Mucosa of rectum (tissue), 2 donors: ENCODE data around the gene TMEFF2.

Experiments used
- H3K27ac ChIP-seq, 2 donors: one replicate each; pipeline ENCODE4 v1.7.0; 2013; ENCODE audit warnings: inconsistent platforms in 2 of 2, low read depth in 2 of 2, low read length in 2 of 2
- H3K27me3 ChIP-seq, 2 donors: one replicate each; pipeline ENCODE4 v1.7.0; 2013; ENCODE audit warnings: low read length in 2 of 2; ENCODE audit not compliant: control insufficient read depth in 2 of 2, insufficient read depth in 2 of 2
- H3K36me3 ChIP-seq, 2 donors: one replicate each; pipeline ENCODE4 v1.7.0; 2013; ENCODE audit warnings: low read length in 2 of 2; ENCODE audit not compliant: control insufficient read depth in 2 of 2, insufficient read depth in 2 of 2
- H3K4me1 ChIP-seq, 2 donors: one replicate each; pipeline ENCODE4 v1.7.0; 2013; ENCODE audit warnings: low read length in 2 of 2, mild to moderate bottlenecking in 1 of 2; ENCODE audit not compliant: control insufficient read depth in 2 of 2, insufficient read depth in 2 of 2
- H3K4me3 ChIP-seq, 2 donors: one replicate each; pipeline ENCODE4 v1.7.0; 2013; ENCODE audit warnings: low read length in 2 of 2
- H3K9ac ChIP-seq, 2 donors: one replicate each; pipeline ENCODE4 v1.7.0; 2013; ENCODE audit warnings: low read length in 2 of 2, low read depth in 1 of 2, mild to moderate bottlenecking in 1 of 2
- H3K9me3 ChIP-seq, 2 donors: one replicate each; pipeline ENCODE4 v1.7.0; 2013; ENCODE audit warnings: low read length in 2 of 2; ENCODE audit not compliant: control insufficient read depth in 2 of 2
- donor health status: healthy.
- donor health status: Normal muscosa, but diverticular disease.

The TMEFF2 gene

DNA sequence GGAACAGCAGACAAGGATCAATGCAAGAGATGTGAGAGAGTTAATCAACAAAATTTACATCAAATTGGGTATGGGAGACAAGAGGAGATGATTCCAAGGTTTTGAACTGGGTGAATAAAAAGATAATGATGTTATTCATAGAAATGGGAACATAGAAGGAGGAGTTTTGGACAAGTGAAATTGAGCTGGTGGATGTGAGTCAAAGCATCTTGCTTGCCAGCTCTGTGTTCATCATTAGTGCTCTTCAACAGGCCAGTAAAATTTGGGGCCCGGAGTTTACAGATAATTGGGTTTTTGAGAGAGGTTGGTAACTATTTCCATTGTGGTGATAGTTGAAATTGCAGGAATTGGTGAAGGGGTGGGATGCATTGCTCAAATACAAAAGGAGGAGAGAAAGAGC lies 277.9 kb downstream of the TMEFF2 start:
- Histone ChIP-seq H3K4me3 (no peak overlapping the region), H3K27me3 (no peaks in the 10 kb centered on the region), H3K27ac (no peak overlapping the region), H3K9ac (no peak overlapping the region), H3K4me1 (no peaks in the 10 kb centered on the region), H3K36me3 (no peaks in the 10 kb centered on the region), H3K9me3 (no peaks in the 10 kb centered on the region)

DNA sequence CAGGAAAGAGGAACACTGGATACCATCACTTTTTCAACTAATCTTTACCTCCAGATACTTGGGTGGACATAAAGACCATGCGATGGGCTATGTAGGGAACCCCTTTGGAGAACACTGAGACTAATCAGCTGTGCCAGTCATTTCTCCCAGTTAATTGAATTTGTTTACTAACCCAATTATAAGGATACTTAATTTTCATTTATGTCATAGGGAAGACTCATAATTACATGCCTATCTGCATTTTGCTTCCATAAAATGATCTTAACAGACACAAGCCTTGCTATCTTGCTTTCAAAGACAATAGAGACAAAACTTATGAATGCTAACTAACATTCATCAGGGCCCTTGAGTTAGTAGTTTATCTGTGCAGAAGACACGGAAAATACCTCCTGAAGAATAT lies 279.0 kb downstream of the TMEFF2 start:
- H3K27me3 ChIP-seq, result no peaks in the 10 kb centered on the region
- no peak overlapping the region for H3K4me3 ChIP-seq
- no peaks in the 10 kb centered on the region for H3K4me1 ChIP-seq
- H3K36me3 ChIP-seq, result no peaks in the 10 kb centered on the region
- H3K9me3 ChIP-seq, result no peaks in the 10 kb centered on the region
- H3K27ac ChIP-seq, result no peak overlapping the region
- H3K9ac ChIP-seq, result no peak overlapping the region

DNA sequence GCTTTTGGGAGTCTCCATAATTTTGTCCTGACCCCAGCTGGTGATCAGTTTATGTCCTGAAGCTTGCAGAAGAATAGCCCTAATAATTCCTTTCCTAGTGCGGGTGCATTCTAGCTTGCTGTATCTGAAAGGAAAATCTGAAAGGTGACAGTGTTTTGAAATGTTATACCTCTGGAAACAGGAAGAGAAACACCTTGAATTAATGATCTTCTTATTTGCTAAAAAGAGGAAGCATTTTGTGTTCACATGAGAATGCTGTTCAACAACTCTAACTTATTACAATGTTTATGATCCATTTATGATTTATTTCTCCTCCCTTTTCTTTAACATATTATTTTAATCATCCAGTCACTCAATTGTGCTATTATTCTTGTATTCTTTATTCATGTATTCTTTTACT lies 280.9 kb downstream of the TMEFF2 start:
- no peak overlapping the region for H3K9ac ChIP-seq
- no peaks in the 10 kb centered on the region for H3K9me3 ChIP-seq
- H3K4me3 ChIP-seq, result no peak overlapping the region
- H3K27ac ChIP-seq, result no peak overlapping the region
- no peaks in the 10 kb centered on the region for H3K36me3 ChIP-seq
- H3K4me1 ChIP-seq, result no peaks in the 10 kb centered on the region
- H3K27me3 ChIP-seq, result no peaks in the 10 kb centered on the region

DNA sequence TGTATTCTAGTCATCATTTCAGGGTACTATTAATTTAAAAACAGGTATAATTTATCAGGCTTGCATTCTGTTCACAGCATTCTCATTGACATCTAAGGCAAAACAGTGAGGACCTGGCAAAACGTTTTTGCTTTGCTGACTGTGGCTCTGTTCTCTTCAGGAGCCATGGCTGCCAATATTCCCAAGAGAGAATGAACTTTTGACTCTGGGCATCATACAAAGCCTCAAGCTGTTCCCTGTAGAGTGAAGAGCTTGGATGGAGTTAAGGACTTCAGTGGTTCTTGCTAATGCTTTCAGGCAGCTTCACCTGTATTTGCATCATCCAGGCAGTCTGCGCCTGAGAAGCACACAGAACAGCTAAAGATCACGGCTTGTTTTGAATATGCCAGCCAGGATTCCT lies 282.0 kb downstream of the TMEFF2 start:
- Histone ChIP-seq H3K4me1 (no peaks in the 10 kb centered on the region), H3K27ac (no peak overlapping the region), H3K4me3 (no peak overlapping the region), H3K9me3 (no peaks in the 10 kb centered on the region), H3K9ac (no peak overlapping the region), H3K27me3 (no peaks in the 10 kb centered on the region), H3K36me3 (no peaks in the 10 kb centered on the region)

DNA sequence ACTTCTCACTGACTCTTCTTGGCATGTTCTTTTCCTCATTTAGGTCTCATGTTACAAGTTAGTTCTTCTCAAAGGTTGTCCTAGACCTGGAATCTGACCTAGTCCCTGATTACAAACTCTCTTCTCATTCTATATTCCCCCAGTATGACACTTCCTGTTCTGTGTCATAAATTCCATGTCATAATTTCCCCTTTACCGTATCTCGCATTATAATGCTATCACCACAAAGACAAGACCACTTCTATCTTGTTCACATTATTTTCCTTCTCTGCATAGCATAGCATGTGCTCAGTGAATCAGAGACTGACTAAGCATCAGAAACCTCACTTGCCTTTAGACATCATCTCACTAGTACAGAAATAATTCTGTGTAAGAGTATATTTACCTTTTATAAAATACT lies 284.2 kb downstream of the TMEFF2 start:
- Histone ChIP-seq H3K4me1 (no peaks in the 10 kb centered on the region), H3K27me3 (no peaks in the 10 kb centered on the region), H3K9ac (no peak overlapping the region), H3K9me3 (no peaks in the 10 kb centered on the region), H3K36me3 (no peaks in the 10 kb centered on the region), H3K4me3 (no peak overlapping the region), H3K27ac (no peak overlapping the region)

DNA sequence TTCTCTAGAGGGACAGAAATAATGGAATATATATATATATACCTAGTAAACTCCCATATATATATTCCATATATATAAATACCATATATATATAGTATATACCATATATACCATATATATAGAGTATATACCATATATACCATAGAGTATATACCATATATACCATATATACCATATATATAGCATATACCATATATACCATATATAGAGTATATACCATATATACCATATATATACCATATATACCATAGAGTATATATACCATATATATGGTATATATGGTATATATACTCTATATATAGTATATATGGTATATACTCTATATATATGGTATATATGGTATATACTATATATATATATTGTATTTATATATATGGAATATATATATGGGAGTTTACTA lies 285.9 kb downstream of the TMEFF2 start:
- Histone ChIP-seq H3K27me3 (no peaks in the 10 kb centered on the region), H3K27ac (no peak overlapping the region), H3K36me3 (no peaks in the 10 kb centered on the region), H3K9ac (no peak overlapping the region), H3K4me3 (no peak overlapping the region), H3K9me3 (no peaks in the 10 kb centered on the region), H3K4me1 (no peaks in the 10 kb centered on the region)

DNA sequence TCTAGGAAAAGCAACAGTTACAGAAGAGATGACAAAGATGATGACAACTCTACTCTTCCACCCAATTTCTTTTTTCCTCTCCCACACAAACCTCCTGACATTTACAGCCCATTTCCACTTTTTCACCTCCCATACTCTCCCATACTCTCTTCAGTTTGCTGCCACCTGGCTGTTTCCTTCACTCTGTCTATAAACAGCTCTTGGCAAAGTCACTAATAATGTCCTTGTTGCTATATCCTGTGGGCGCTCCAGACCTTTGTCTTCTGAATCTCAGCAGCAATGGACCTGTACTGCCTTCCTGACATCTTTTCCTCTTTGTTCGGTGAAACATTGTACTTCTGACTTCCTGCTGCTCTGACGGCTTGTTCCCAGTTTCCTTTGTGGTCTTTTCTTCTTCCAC lies 287.2 kb downstream of the TMEFF2 start:
- Histone ChIP-seq H3K27me3 (no peaks in the 10 kb centered on the region), H3K36me3 (no peaks in the 10 kb centered on the region), H3K4me1 (no peaks in the 10 kb centered on the region), H3K9me3 (no peaks in the 10 kb centered on the region), H3K4me3 (no peak overlapping the region), H3K9ac (no peak overlapping the region), H3K27ac (no peak overlapping the region)

DNA sequence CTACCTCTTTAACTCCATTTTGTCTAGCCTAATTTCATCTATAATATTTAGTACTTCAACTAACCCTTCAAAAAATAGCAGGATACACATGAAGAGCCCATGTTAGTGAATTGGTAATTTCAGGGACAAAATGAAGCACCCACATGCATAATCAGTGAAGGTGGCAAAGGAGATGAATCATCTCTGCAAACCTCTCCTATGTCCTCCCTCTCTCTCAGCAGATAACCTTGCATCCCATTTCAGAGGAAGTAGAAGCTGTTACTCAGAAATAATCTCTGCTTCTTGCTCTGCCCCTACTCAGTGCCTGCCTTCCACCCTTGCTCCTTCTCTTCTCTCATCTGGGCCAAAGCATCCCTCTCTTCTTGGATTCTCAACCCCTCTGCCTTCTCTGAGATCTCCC lies 287.6 kb downstream of the TMEFF2 start:
- Histone ChIP-seq H3K27me3 (no peaks in the 10 kb centered on the region), H3K36me3 (no peaks in the 10 kb centered on the region), H3K9ac (no peak overlapping the region), H3K27ac (no peak overlapping the region), H3K4me3 (no peak overlapping the region), H3K9me3 (no peaks in the 10 kb centered on the region), H3K4me1 (no peaks in the 10 kb centered on the region)

DNA sequence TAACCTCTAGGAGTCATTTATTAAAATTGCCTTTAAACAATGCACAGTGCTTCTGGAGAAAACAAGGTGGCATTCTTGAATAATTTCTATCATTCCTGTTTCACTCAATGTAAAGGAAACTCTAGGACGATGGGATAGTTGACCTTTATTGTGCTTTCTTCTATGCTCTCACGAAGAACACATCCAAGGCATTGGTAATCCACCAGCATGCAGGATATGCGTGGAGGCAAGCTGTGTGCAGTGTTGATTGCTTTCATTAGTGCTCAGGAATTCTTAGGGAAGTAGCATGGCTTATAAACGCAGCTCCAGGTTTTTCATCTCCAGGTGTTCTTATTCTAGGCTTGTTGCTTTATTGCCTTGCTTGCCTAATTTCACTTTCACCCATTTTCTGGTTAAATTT lies 289.4 kb downstream of the TMEFF2 start:
- no peaks in the 10 kb centered on the region for H3K9me3 ChIP-seq
- no peak overlapping the region for H3K9ac ChIP-seq
- H3K4me1 ChIP-seq, result no peaks in the 10 kb centered on the region
- no peak overlapping the region for H3K27ac ChIP-seq
- H3K27me3 ChIP-seq, result no peaks in the 10 kb centered on the region
- H3K36me3 ChIP-seq, result no peaks in the 10 kb centered on the region
- H3K4me3 ChIP-seq, result no peak overlapping the region

DNA sequence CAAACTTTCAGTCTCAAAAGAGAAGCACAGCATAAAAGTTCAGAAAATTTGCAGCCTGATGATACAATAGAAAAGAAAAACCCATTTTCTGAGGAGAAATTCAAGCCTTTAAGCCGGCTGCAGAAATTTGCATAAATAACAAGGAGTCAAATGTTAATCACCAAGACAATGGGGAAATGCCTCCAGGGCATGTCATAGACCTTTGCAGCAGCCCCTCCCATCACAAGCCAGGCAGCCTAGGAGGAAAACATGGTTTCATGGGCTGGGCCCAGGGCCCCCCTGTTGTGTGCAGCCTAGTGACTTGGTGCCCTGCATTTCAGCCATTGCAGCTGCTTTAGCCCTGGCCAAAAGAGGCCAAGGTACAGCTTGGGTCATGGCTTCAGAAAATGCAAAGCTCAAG lies 293.7 kb downstream of the TMEFF2 start:
- H3K4me1 ChIP-seq, result no peaks in the 10 kb centered on the region
- no peak overlapping the region for H3K27ac ChIP-seq
- H3K9me3 ChIP-seq, result no peaks in the 10 kb centered on the region
- no peaks in the 10 kb centered on the region for H3K27me3 ChIP-seq
- H3K36me3 ChIP-seq, result no peaks in the 10 kb centered on the region
- H3K4me3 ChIP-seq, result no peak overlapping the region
- no peak overlapping the region for H3K9ac ChIP-seq

DNA sequence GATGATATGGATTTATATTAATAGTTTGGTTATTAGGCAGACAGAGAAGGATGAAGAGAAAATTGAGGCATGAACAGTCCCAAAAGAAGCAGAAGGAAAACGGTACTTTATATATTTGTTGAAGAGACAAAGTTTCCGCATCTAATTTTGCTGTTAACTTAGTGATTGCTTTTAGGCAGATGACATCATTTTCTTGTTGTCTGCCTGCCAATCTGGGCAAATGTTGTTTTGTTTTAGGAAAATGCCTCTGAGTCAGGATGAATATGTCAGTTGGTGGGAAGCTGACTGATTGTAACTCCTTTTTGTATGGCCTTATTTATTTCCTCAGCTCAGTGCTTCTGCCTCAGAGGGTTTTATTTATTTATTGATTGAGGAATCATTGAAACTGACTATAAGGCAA lies 295.3 kb downstream of the TMEFF2 start:
- no peak overlapping the region for H3K9ac ChIP-seq
- H3K27me3 ChIP-seq, result no peaks in the 10 kb centered on the region
- H3K36me3 ChIP-seq, result no peaks in the 10 kb centered on the region
- no peaks in the 10 kb centered on the region for H3K4me1 ChIP-seq
- no peak overlapping the region for H3K27ac ChIP-seq
- H3K9me3 ChIP-seq, result no peaks in the 10 kb centered on the region
- no peak overlapping the region for H3K4me3 ChIP-seq
